GM21786 (cell line): ENCODE data around the gene PLXNA2.

Experiments
- ATAC-seq: cut with Tn5 transposase; IDR thresholded peaks from one replicate; pipeline ENCODE4 v1.9.1; 2021; ENCODE audit not compliant: unreplicated experiment

PLXNA2 gene

DNA sequence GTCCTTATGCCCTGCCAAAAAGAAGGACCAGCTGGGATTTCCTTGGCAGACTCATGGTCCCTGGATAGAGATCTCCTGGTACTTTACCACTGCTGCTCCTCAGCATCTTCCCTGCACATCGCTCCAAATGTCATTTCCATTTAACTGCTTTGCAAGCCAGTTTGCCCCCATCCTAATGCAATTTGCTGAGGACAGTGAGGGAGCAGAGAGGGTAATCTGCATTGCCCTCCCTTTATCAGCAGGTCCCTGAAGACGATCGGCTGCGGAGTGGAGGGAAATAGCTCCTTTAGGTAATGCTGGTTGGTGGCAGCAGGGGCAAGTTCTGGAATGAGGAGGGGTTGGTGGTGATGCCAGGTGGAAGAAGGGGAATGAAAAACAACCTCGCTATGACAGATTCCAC, 2.7 kb downstream of the PLXNA2 start:
- ATAC-seq = no peak

DNA sequence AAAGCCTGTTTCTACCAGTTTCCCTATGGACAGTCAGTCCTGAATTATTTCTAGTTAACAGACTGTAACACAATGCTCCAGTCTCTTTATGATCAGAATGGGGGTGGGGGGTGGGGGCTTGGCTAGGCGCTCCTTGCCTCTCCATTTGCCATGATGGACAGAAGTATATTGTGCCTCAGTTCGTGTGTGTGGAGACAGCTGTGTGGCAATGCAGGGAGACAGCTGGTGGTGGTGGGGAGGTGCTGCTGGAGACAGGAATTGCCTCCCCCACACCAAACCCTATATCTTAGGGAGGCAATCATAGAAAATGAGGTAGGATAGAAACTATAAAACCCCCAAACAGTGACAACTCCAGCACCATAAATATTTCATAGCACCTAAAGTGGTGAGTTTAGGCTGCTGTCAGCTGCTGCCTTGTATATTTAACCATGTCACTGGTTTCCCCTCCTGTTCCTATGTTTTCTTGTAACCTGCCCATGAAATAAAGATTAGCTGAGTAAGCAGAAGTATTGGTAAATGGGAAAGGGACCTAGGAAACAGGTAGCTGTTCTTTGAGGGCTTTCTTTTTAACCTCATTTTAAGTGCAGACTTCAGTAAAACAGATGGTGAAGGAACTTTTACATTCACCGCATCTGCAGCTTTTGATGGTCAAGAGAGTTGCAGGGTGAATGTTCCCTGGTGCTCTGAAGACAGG, 3.4 kb downstream of the PLXNA2 start:
- no peak for ATAC-seq

GRCh38 chr1:208239473-208240381, 4.5 kb downstream of the PLXNA2 start:
- ATAC-seq = no peak

GRCh38 chr1:208238710-208239472, 5.3 kb downstream of the PLXNA2 start:
- ATAC-seq = no peak

DNA sequence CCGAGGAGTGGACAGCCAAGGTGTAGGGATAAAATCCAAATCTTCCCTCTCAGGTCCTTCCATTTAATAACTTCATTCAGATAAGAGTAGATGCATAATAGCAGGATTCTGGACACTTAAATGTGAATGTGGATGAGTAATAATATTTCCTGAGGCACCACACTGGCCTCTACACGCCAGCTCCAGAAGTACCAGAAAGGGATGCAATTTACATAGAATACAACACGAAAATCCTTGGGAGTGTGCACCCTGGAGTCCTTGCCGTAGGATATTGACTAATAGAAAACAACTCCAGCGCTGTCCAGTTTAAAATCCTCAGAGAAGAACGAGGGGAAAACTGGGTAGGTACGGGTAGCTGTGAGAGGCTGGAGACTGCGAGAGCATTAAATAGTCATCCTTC, 6.9 kb downstream of the PLXNA2 start:
- ATAC-seq = no peak

GRCh38 chr1:208235982-208236761, 8.0 kb downstream of the PLXNA2 start:
- ATAC-seq = peak; percentile 52

DNA sequence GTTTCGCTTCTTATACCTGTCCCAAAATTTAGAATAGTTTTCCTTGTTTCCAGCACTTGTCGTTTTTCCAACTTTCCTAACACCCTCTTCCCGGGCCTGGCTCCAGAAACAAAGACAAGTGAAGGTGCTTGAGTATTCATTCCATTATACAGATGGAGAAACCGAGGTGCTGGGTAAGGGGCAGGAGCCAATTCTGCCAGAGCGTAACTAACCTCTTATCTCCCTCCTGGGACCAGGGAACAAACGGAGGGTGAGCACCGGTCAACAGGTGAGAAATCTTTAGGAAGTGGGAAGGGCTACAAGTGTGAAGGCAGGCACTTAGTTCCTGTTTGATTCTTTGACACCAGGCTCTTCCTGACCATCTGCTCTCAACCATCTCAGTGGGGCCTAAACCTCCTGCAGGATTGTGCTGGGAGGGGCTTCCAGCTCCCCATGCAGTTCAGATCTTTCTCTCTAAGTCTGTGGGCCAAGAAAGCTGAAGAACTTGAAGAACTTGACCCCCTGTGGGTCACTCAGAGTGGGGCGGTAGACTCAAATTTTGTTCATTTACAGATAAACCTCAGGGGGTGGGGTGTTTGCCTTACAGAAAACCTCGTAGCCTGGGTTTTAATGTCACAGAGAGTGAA, 8.7 kb downstream of the PLXNA2 start:
- no peak for ATAC-seq

DNA sequence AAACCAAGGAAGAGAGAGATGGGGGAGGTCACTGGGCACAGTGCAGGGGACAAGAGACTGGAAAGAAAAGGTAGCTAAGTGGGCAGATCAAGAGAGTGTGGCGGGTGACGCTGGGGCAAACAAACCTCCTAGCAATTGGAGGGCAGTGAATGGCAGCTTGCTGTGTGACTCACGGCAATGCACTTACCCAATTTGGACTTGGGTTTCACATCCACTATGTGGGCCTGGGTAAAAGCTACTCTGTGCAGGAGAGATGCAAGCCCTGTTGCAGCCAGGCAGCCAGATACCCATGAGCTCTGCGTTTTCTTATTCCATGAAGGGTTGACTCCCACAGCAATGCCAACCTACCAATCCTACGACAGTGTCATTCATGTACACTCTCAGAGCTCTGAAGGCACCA, 9.5 kb downstream of the PLXNA2 start:
- peak; percentile 34 for ATAC-seq

DNA sequence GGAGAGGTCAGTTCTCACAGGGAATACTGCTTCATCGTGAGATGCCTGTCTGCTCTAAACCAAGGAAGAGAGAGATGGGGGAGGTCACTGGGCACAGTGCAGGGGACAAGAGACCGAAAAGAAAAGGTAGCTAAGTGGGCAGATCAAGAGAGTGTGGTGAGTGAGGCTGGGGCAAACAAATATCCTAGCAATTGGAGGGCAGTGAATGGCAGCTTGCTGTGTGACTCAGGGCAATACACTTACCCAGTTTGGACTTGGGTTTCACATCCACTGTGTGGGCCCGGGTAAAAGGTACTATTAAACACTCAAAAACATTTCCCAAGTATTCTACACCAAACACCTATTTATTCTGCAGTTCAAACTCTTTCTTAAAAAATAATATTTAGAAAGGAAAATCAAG, 10.2 kb downstream of the PLXNA2 start:
- no peak for ATAC-seq

DNA sequence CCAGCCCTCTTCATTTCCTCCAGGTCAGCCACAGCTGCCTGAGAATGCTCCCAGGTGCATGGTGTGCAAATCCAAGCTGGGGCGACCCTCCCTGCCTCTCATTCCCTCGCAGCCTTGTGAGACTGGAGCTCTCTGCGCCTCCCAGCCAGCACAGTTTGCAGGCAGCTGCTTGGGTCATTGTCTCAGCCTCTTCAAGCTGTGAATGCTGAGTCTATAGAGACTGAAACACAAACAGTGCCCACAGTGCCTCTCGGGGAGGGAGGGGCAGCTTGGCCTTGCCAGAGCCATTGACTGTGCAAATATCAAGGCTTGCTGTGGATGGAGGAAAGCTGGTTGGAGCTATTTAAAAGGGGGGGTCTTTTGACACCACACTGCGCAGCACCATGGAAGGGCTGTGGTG, 10.6 kb downstream of the PLXNA2 start:
- no peak for ATAC-seq

GRCh38 chr1:208232662-208233038, 11.5 kb downstream of the PLXNA2 start:
- ATAC-seq = no peak

- no peak for ATAC-seq
Observed at GRCh38 chr1:208231881-208232661, 12.1 kb downstream of the PLXNA2 start.

GRCh38 chr1:208230668-208231529, 13.3 kb downstream of the PLXNA2 start:
- no peak for ATAC-seq

DNA sequence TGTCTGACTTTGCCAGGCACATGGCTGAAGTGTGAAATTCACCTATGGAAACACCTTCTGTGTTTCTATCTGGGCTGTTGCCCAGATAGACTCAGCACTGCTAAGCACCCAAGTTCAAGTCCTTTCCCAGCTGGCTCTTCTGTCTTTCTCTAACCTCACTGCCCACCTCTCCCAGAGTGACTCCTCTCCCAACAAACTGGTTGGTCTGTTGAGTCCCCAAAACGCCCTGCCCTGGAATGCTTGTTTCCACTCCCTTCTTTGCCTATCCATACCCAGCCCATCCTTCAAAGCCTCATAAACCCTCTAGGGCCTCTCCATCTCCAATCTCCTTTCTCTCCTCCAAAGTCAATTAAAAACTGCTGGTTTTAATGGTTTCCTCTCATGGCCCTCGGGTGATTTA, 15.6 kb downstream of the PLXNA2 start:
- no peak for ATAC-seq

GRCh38 chr1:208228026-208228425, 16.2 kb downstream of the PLXNA2 start:
- no peak for ATAC-seq

- ATAC-seq = no peak
Observed at GRCh38 chr1:208227366-208227765, 16.8 kb downstream of the PLXNA2 start.

- no peak for ATAC-seq
Observed at GRCh38 chr1:208225954-208226937, 17.9 kb downstream of the PLXNA2 start.
